GF-D8 (cell line): ENCODE measurements around the gene RAD21L1.

Experiments
- DNase-seq: peaks from one replicate; lab custom pipeline; 2025; lab: John Stamatoyannopoulos, UW

The RAD21L1 gene

GRCh38 chr20:1272368-1273100, 46.7 kb downstream of the RAD21L1 start:
- no peak for DNase-seq

- DNase-seq: no peak
Observed at GRCh38 chr20:1273366-1273765, 47.5 kb downstream of the RAD21L1 start.

GRCh38 chr20:1274485-1275311, 48.9 kb downstream of the RAD21L1 start:
- DNase-seq: no peak

- DNase-seq: no peak
Observed at GRCh38 chr20:1275919-1276318, 50.1 kb downstream of the RAD21L1 start.

- no peak for DNase-seq
Observed at GRCh38 chr20:1277529-1278322, 51.9 kb downstream of the RAD21L1 start.

- DNase-seq: no peak
Observed at GRCh38 chr20:1278993-1279392, 53.1 kb downstream of the RAD21L1 start.

- DNase-seq: no peak
Observed at GRCh38 chr20:1280195-1281102, 54.6 kb downstream of the RAD21L1 start.

GRCh38 chr20:1281279-1282057, 55.6 kb downstream of the RAD21L1 start:
- no peak for DNase-seq

GRCh38 chr20:1282966-1283365, 57.1 kb downstream of the RAD21L1 start:
- DNase-seq: no peak

- no peak for DNase-seq
Observed at GRCh38 chr20:1283522-1284510, 58.0 kb downstream of the RAD21L1 start.

- no peak for DNase-seq
Observed at GRCh38 chr20:1286267-1287024, 60.6 kb downstream of the RAD21L1 start.

- DNase-seq: no peak
Observed at GRCh38 chr20:1287306-1287705, 61.5 kb downstream of the RAD21L1 start.

GRCh38 chr20:1287787-1288569, 62.1 kb downstream of the RAD21L1 start:
- DNase-seq: no peak

- no peak for DNase-seq
Observed at GRCh38 chr20:1291191-1291741, 65.4 kb downstream of the RAD21L1 start.

- no peak for DNase-seq
Observed at GRCh38 chr20:1292620-1293019, 66.8 kb downstream of the RAD21L1 start.

GRCh38 chr20:1293641-1294379, 68.0 kb downstream of the RAD21L1 start:
- DNase-seq: no peak

- no peak for DNase-seq
Observed at GRCh38 chr20:1294497-1294896, 68.7 kb downstream of the RAD21L1 start.
